GM13977 (cell line): Measurements from ENCODE around the gene LILRB3.
"Not testable (repeated sequence)": the region's sequence is repeated elsewhere in the genome, so short reads cannot be mapped to it uniquely, and the experiment has no call there.

Experiments
- DNase-seq: peaks from one replicate; pipeline ENCODE4 v3.0.0; 2012; ENCODE audit warnings: low spot score
- CTCF ChIP-seq: IDR thresholded peaks from 2 replicates; pipeline ENCODE4 v1.5.1; 2012; ENCODE audit warnings: mild to moderate bottlenecking, control low read depth; ENCODE audit not compliant: insufficient read depth; ENCODE audit errors: extremely low read depth, missing control alignments
- in situ Hi-C: fragments of 300-500 bp; cut with MboI; formaldehyde crosslinking; loops from one replicate; pipeline ENCODE4 v1.12.0; 2022; ENCODE audit warnings: low sequenced_read_pairs, low pct_unique_long_range_greater_than_20kb, mixed read lengths, inconsistent platforms; ENCODE audit not compliant: unreplicated experiment

The LILRB3 gene

DNA sequence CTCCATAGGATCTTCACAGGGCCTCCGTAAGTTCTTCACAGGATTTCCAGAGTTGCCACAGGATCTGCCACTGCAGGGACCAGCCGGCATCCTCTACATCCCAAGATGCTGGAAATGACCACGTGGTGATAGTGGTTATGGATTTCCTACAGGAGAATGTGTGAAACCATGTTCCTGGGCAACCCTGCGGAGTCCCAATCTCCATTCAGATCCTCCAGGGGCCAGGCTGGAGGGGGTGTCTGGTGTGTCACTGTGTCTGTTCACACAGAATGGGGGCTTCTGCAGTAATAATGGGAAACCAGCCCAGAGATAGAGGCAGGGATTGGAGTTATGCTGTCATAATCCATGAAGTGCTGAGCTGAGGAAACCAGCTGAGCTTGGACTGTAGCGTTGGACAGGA lies 11.1 kb upstream of the LILRB3 start:
- in situ Hi-C loops: no loop called here
- no peak for TF ChIP-seq CTCF
- no peak for DNase-seq

GRCh38 chr19:54231077-54231931 lies 8.5 kb upstream of the LILRB3 start:
- DNase-seq: peak; percentile 80
- in situ Hi-C loops: no loop called here
- TF ChIP-seq CTCF: peak; percentile 96

GRCh38 chr19:54230031-54230430 lies 7.2 kb upstream of the LILRB3 start:
- no peak for TF ChIP-seq CTCF
- no peak for DNase-seq
- in situ Hi-C loops: no loop called here

DNA sequence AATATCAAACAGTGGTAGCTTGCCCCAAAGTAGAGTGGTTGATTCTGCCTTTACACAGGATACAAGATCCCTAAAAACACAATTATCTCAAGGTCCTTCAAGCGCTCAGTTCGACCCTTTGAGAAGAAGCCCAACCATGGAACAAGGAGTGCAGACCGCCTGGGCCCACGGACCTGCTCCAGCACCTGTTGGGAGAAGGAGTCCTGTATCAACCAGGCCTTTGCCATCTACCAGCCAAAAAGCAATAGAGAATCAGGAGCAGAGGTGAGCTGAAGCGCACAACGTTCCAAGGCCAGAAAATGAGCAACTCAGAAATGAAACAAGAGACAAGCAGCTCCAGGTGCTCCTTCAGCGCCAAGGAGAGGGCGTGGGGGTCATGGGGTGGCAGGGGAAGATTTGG lies 6.3 kb upstream of the LILRB3 start:
- no peak for DNase-seq
- TF ChIP-seq CTCF: no peak
- in situ Hi-C loops: no loop called here

DNA sequence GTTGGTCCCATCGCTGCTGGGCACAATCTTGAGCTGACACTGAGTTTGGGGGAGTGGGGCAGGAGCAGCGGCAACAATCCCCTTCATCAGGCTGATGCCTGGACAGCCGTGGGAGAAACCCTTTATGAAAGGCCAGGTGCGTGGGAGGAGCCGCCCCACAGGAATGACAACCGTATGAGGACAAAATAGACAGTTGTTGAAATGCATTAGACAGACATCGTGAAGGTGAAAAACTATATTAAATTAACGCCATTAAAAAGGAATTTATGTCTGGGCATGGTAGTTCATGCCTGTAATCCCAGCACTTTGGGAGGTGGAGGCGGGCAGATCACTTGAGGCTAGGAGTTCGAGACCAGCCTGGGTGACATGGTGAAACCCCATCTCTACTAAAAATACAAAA lies 1.8 kb upstream of the LILRB3 start:
- in situ Hi-C loops: not testable (repeated sequence)

GRCh38 chr19:54223937-54224281 lies 1.1 kb upstream of the LILRB3 start:
- in situ Hi-C loops, DNase-seq: not testable (repeated sequence)

More for the DNA sequence above, 1.8 kb upstream of the LILRB3 start:
- not testable (repeated sequence) for DNase-seq

- in situ Hi-C loops, DNase-seq: not testable (repeated sequence)
Measured at GRCh38 chr19:54223277-54223936, 600 bp upstream of the LILRB3 start.

- in situ Hi-C loops, DNase-seq: not testable (repeated sequence)
Measured at GRCh38 chr19:54221947-54222346, 860 bp downstream of the LILRB3 start.

GRCh38 chr19:54219702-54220101 lies 3.1 kb downstream of the LILRB3 start:
- in situ Hi-C loops, DNase-seq: not testable (repeated sequence)
